HepG2 (cell line): ENCODE results near the gene UBE2D4. TPM values are rescaled to one million over a fixed set of nuclear protein-coding genes. Genes with fewer than 3 reads are reported as not detected.

Experiments
- BRF2 ChIP-seq: sonication (generic); formaldehyde crosslinking; IDR thresholded peaks from 2 replicates; pipeline ENCODE4 v1.8.1; 2022; ENCODE audit warnings: mild to moderate bottlenecking, missing genetic modification reagents
- CEBPG ChIP-seq: IDR thresholded peaks from 2 replicates; pipeline ENCODE4 v1.6.1; 2016
- CENPT ChIP-seq: sonication (generic); formaldehyde crosslinking; IDR thresholded peaks from 2 replicates; pipeline ENCODE4 v1.8.0; 2022; ENCODE audit warnings: low read depth, mild to moderate bottlenecking, moderate library complexity, missing genetic modification reagents
- CHD4 ChIP-seq: fragments of 200-600 bp; sonication (generic); IDR thresholded peaks from 2 replicates; pipeline ENCODE4 v1.7.0; 2017; ENCODE audit warnings: mild to moderate bottlenecking, low read length, borderline replicate concordance
- HNF4G ChIP-seq, 2 experiments: sonication (generic) in 1 of 2; formaldehyde crosslinking in 1 of 2; IDR thresholded peaks; 2 replicates each; pipeline versions ENCODE4 v1.4.0 to v1.6.1; 2011 to 2020; ENCODE audit warnings: borderline replicate concordance in 2 of 2, low read depth in 2 of 2, mild to moderate bottlenecking in 2 of 2, low read length in 1 of 2, missing genetic modification reagents in 1 of 2, moderate library complexity in 1 of 2
- HOXD1 ChIP-seq: sonication (generic); formaldehyde crosslinking; IDR thresholded peaks from 2 replicates; pipeline ENCODE4 v1.5.0; 2020; ENCODE audit warnings: missing genetic modification reagents
- ISX ChIP-seq: sonication (generic); formaldehyde crosslinking; conservative IDR thresholded peaks from 2 replicates; pipeline ENCODE4 v1.5.0; 2020; ENCODE audit warnings: missing genetic modification reagents
- PHF20 ChIP-seq: sonication (generic); formaldehyde crosslinking; IDR thresholded peaks from 2 replicates; pipeline ENCODE4 v1.5.0; 2020; ENCODE audit warnings: mild to moderate bottlenecking, missing genetic modification reagents
- RNF219 ChIP-seq: sonication (generic); formaldehyde crosslinking; IDR thresholded peaks from 2 replicates; pipeline ENCODE4 v1.5.0; 2020; ENCODE audit warnings: mild to moderate bottlenecking, missing genetic modification reagents
- TEF ChIP-seq: sonication (generic); formaldehyde crosslinking; IDR thresholded peaks from 2 replicates; pipeline ENCODE4 v1.5.0; 2020; ENCODE audit warnings: missing genetic modification reagents
- ZNF136 ChIP-seq: sonication (generic); formaldehyde crosslinking; IDR thresholded peaks from 2 replicates; pipeline ENCODE4 v1.8.1; 2022; ENCODE audit warnings: low read depth, mild to moderate bottlenecking, moderate library complexity, missing genetic modification reagents
- ZNF235 ChIP-seq: sonication (generic); formaldehyde crosslinking; IDR thresholded peaks from 2 replicates; pipeline ENCODE4 v1.8.1; 2023; ENCODE audit warnings: mild to moderate bottlenecking, missing genetic modification reagents, borderline replicate concordance
- ZNF441 ChIP-seq: sonication (generic); formaldehyde crosslinking; IDR thresholded peaks from 2 replicates; pipeline ENCODE4 v1.7.0; 2021; ENCODE audit warnings: missing genetic modification reagents, borderline replicate concordance
- ZSCAN20 ChIP-seq: sonication (generic); formaldehyde crosslinking; IDR thresholded peaks from 2 replicates; pipeline ENCODE4 v1.4.0; 2020; ENCODE audit warnings: missing genetic modification reagents, mild to moderate bottlenecking, borderline replicate concordance
- polyA plus RNA-seq, 8 experiments: library from polyadenylated mRNA; depleted of rRNA in 3 of 8; stranded (reverse) in 7 of 8; unstranded in 1 of 8; fragments of >200 nt; fragmentation: Illumina TruSeq in 4 of 8; extraction: Trizol in 4 of 8; gene quantifications; 2 replicates each; pipeline versions ENCODE4 v1.2.1 to v1.2.3, GENCODE V29; 2011 to 2016; ENCODE audit warnings: low read depth in 4 of 8, missing spikeins in 1 of 8, mixed read lengths in 1 of 8; ENCODE audit not compliant: insufficient read depth in 1 of 8
- total RNA-seq, 5 experiments: library from RNA; depleted of rRNA; stranded (reverse); fragments of >200 nt; fragmentation: Illumina TruSeq; extraction: Trizol; gene quantifications; 2 replicates each; pipeline ENCODE4 v1.2.3, GENCODE V29; 2016; ENCODE audit warnings: low read depth in 1 of 5
- TF ChIP-seq, protein P1 (sequence below): sonication (generic); formaldehyde crosslinking; IDR thresholded peaks from 2 replicates; pipeline ENCODE4 v1.4.0; 2020; ENCODE audit warnings: missing genetic modification reagents, mild to moderate bottlenecking, borderline replicate concordance
- TF ChIP-seq, protein P2 (sequence below): sonication (generic); formaldehyde crosslinking; IDR thresholded peaks from 2 replicates; pipeline ENCODE4 v1.4.0; 2020; ENCODE audit warnings: mild to moderate bottlenecking, missing genetic modification reagents

Gene UBE2D4
- total and polyA plus RNA-seq, 2 of the 13 experiments (the other 11 are each of a cell fraction or from before 2014, with no cell fraction given): 9.9 to 16.0 TPM

- TF ChIP-seq RNF219 (CRISPR knock-in tag): peak; percentile 81; the same call in 1 of the 2 replicates
- peak; percentile 58; the same call in 1 of the 2 replicates for TF ChIP-seq HOXD1
- peak; percentile 44; the same call in 1 of the 2 replicates for TF ChIP-seq ZNF136 (CRISPR knock-in tag)
- TF ChIP-seq, protein P1, sequence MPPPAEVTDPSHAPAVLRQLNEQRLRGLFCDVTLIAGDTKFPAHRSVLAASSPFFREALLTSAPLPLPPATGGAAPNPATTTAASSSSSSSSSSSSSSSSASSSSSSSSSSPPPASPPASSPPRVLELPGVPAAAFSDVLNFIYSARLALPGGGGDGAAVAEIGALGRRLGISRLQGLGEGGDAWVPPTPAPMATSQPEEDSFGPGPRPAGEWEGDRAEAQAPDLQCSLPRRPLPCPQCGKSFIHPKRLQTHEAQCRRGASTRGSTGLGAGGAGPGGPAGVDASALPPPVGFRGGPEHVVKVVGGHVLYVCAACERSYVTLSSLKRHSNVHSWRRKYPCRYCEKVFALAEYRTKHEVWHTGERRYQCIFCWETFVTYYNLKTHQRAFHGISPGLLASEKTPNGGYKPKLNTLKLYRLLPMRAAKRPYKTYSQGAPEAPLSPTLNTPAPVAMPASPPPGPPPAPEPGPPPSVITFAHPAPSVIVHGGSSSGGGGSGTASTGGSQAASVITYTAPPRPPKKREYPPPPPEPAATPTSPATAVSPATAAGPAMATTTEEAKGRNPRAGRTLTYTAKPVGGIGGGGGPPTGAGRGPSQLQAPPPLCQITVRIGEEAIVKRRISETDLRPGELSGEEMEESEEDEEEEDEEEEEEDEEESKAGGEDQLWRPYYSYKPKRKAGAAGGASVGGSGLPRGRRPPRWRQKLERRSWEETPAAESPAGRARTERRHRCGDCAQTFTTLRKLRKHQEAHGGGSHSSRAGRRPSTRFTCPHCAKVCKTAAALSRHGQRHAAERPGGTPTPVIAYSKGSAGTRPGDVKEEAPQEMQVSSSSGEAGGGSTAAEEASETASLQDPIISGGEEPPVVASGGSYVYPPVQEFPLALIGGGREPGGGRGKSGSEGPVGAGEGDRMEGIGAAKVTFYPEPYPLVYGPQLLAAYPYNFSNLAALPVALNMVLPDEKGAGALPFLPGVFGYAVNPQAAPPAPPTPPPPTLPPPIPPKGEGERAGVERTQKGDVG (CRISPR knock-in tag): no peak
- TF ChIP-seq CENPT (CRISPR knock-in tag): peak; percentile 89; the same call in 1 of the 2 replicates
- TF ChIP-seq ZNF441 (CRISPR knock-in tag): peak; percentile 59; the same call in 1 of the 2 replicates
- TF ChIP-seq CHD4: no peak; the same call in 1 of the 2 replicates
- no peak for TF ChIP-seq HNF4G (IDR thresholded peaks at IDR 0.05; ENCODE audit: borderline replicate concordance, low read depth, low read length)
- 0 out of 2 replicates have a peak, but pooled peaks have one; percentile 1 for TF ChIP-seq HNF4G (CRISPR knock-in tag; IDR thresholded peaks at IDR 0.05; ENCODE audit: borderline replicate concordance, low read depth)
- peak; percentile 83; the same call in 1 of the 2 replicates for TF ChIP-seq ISX (CRISPR knock-in tag)
- peak; percentile 73; the same call in 1 of the 2 replicates for TF ChIP-seq ZSCAN20
- TF ChIP-seq ZNF235 (CRISPR knock-in tag): peak; percentile 85; the same call in 1 of the 2 replicates
- TF ChIP-seq TEF (CRISPR knock-in tag): peak; percentile 15; the same call in 1 of the 2 replicates
- TF ChIP-seq, protein P2, sequence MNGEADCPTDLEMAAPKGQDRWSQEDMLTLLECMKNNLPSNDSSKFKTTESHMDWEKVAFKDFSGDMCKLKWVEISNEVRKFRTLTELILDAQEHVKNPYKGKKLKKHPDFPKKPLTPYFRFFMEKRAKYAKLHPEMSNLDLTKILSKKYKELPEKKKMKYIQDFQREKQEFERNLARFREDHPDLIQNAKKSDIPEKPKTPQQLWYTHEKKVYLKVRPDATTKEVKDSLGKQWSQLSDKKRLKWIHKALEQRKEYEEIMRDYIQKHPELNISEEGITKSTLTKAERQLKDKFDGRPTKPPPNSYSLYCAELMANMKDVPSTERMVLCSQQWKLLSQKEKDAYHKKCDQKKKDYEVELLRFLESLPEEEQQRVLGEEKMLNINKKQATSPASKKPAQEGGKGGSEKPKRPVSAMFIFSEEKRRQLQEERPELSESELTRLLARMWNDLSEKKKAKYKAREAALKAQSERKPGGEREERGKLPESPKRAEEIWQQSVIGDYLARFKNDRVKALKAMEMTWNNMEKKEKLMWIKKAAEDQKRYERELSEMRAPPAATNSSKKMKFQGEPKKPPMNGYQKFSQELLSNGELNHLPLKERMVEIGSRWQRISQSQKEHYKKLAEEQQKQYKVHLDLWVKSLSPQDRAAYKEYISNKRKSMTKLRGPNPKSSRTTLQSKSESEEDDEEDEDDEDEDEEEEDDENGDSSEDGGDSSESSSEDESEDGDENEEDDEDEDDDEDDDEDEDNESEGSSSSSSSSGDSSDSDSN (CRISPR knock-in tag): peak; percentile 94
- TF ChIP-seq PHF20 (CRISPR knock-in tag): peak; percentile 71
- peak; percentile 88 for TF ChIP-seq BRF2 (CRISPR knock-in tag)
- TF ChIP-seq CEBPG: peak; percentile 87
Observed at GRCh38 chr7:43925984-43926797, at the start of gene UBE2D4 (continued).
